ELR (cell line): Measurements from ENCODE around the gene HECW1.

ENCODE experiments used
- DNase-seq: peaks from one replicate; pipeline ENCODE4 v3.0.0-alpha.2; 2015; ENCODE audit warnings: low read depth

HECW1 gene

DNA sequence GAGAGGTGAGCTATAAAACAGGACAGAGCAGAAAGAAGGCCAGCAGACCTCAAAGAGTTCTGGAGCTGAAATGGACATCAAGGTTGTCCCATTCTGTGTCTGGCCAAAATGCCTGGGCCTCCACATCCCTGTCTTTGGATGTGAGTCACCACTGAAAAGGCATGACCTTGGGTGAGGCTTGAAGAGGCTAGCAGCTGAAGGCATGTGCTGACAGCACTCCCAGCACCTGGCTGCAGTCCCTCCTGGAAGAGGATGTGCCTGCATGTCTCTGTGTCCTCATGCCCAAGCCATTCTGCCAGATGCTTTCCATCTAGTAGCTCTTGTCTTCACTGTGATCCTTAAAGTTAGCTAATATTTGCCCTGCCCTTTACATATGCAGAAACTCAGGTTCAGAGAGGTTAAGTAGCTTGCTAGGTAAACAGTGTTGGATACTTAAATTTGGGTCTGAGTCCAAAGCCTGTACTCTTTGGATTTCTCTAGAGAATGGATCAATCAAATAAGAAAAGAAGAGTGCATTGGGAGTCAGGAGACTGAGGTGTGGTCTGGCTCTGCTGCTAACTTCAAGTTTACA is 35.8 kb downstream of the HECW1 start:
- DNase-seq, result no peak

GRCh38 chr7:43151076-43151475 is 38.6 kb downstream of the HECW1 start:
- DNase-seq, result no peak

DNA sequence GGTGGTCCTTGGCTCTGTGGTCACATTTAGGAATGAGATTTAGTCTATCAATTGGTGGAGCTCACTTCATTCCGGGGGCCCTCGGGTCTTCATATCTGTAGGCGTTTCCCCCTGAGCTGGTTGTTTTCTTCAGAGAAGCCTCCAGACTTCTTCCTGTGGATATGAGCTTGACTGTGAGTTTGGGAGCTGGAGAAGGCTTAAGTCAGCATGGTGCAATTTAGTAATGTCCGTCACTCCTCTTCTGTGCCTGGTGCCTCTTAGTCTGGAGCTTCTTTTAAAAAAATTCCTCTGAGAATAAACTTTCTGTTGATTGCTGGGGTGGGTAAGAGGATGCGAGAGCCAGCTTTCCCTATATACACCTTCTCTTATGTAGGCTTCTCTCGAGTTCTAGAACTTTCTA is 40.2 kb downstream of the HECW1 start:
- no peak for DNase-seq

GRCh38 chr7:43155636-43156035 is 43.2 kb downstream of the HECW1 start:
- DNase-seq, result no peak

DNA sequence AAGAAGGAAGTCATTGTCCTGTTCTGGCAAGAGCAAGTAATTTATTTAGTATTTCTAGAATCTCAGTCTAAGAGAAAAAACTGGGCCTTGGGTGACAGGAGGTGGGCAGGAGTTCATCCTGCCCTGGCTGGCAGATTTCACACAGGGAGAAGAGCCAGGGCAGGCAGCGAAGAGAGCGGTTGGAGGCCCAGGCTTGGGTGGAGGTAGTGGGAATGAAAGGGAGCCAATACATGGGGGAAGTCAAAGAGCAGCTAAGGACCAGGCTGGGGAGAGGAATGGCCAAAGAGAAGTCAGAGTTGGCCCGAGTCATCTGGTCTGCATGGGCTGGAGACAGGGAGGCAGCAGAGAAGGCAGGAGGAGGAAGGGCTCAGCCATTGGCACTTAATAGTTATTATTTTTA is 51.4 kb downstream of the HECW1 start:
- DNase-seq, result no peak

GRCh38 chr7:43164757-43165156 is 52.3 kb downstream of the HECW1 start:
- DNase-seq, result peak; percentile 92

DNA sequence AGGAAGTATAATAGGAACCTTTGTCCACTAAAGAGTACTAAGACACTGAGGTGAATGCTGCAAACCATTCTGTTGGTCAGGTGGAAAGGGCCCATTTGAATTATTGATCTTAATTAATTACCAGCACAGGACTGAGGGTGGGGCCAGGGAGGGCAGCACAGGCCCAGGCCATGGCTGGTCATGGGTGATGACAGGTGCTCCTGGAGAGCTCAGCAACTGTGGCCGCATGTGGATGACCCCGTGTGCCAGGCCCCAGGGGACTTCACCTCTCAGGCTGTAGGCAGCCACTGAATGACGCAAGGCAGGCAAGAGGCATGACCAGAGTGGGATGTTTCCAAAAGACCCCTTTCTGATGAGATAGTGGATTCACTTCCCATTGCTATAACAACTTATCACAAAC is 54.2 kb downstream of the HECW1 start:
- no peak for DNase-seq

- no peak for DNase-seq
Measured at GRCh38 chr7:43169076-43169475, 56.6 kb downstream of the HECW1 start.

DNA sequence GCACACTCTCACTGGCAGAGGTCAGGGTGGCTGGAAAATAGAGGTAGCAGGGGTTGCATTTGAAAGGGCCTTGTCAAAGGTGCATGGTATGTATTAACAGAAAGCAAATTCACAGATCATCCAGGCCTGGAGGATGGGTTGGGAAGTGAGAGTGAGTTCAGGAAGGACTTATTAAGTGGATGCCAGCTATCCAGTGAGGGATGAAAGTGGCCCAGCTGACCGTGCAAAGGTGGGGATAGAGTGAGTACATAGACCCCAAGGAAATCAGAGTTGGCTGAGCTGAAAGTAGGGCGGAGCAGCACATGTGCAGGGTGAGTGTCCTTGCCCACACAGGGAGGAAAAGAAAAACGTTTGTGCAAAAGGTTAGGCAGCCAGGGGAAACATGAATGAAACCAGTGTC is 58.1 kb downstream of the HECW1 start:
- no peak for DNase-seq

DNA sequence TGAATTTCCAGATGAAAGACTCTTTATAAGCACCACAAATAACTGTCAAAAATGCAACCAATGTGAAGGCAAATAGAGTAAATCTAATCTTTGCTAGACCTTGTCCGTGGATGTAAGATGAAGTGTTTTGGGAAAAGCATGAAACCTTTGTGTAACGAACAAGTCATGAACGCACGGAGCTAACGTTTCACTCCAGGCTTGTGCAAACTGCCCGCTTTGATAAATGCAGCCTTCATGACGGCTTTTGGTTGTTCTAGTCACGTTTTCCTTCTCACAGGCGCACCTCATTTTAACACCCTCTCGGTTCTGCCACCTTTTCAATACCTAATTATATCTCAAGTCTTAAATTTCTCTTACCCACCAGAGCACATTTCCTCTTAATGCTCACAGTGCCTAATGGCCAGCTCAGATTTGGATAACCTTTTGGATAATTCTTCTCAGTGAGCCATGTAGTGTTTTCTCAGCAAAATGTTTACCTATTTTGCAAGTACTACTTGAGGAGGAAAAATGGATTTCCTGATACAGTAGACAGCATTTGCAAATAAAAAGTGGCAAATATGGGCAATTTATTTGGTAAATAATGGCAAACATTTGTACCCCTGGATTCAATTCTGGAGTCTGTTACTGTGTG is 63.2 kb downstream of the HECW1 start:
- no peak for DNase-seq

GRCh38 chr7:43179393-43179792 is 66.9 kb downstream of the HECW1 start:
- DNase-seq, result no peak

DNA sequence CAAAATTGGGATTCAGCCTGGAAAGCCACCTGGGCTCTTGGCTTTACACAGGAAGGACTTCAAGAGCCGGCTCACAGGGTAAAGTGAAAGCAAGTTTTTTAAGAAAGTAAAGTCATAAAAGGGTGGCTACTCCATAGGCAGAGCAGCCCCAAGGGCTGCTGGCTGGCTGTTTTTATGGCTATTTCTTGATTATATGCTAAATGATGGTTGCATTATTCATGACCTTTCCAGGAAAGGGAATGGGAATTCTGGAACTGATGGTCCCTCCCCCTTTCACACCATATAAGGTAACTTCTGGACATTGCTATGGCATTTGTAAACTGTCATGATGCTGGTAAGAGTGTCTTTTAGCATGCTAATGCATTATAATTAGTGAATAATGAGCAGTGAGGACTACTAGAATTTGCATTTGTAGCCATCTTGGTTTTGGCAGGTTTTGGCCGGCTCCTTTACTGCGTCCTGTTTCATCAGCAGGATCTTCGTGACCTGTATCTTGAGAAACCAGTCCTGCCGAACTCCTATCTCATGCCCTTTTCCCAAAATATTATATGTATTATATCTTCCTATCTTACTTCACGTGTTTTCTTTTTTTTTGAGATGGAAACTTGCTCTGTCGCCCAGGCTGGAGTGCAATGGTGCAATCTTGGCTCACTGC is 80.5 kb downstream of the HECW1 start:
- DNase-seq, result no peak

GRCh38 chr7:43193893-43194292 is 81.4 kb downstream of the HECW1 start:
- no peak for DNase-seq

GRCh38 chr7:43195256-43195655 is 82.8 kb downstream of the HECW1 start:
- no peak for DNase-seq

- DNase-seq, result no peak
Measured at GRCh38 chr7:43195768-43196167, 83.3 kb downstream of the HECW1 start.

GRCh38 chr7:43196379-43196778 is 83.9 kb downstream of the HECW1 start:
- DNase-seq, result peak; percentile 27

DNA sequence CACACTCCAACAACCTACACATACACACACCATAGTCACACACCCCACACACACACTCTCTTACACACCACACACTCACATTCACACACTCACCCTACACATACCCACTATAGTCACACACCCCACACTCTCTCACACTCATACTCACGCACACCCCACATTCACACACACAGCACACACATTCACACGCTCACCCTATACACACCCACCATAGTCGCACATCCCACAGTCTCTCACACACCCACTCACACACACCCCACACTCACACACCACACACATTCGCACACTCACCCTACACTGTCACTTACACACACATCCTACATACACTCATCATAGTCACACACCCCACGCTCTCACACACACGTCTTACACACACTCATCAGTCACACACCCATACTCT is 85.6 kb downstream of the HECW1 start:
- no peak for DNase-seq

DNA sequence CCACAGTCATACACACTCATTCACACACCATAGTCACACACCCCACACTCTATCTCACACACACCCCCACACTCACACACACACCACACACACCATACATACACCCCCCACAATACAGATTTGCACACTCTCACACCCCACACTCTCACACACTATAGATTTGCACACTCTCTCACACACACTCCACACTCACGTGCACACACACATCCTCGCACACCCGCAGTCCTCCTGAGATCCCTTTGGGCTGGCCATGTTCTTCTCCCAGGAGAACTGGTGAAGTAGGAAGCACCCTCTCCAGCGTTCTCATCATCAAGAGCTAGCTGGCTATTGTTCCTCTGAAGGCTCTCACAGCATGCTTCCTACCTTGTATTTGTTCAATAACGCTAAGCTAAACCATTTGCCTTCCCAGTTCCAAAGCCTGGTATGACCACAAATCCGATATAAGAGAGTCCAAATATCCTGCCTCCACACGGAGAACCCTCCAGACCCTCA is 86.2 kb downstream of the HECW1 start:
- no peak for DNase-seq

DNA sequence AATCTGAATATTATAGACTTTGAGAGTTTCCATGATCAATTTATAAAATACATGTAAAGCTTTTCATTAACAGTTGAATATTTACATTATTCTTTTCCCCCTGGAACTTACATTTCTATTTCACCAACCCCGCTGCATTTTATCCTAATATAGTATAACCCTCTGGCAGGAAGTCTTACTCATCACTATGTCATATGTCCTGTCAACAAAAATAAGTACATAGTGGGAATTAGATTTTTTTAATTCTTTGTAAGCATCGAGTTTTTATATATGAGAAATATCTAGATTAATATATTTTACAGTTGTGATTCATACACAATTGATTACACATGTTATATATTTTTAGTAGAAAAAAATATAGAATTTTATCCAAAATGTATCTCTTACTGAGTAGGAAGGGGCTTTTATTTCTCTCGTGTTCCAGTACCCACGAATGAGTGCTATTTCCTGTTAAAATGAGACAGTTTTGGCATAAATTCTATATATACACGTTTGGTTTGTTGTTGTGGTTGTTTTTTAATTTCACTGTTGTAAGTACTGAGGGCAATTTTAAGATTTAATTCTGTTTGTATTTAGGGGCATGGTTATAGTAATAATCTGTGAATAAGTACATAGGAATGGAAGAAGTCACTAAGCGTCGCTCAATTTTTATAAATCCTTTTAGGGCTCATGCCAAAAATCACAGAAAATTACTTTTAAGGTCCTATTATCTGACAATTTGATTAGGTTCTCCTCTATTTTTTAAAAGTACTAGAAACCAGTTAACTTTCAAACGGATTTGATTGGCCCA is 87.1 kb downstream of the HECW1 start:
- DNase-seq, result peak; percentile 65

DNA sequence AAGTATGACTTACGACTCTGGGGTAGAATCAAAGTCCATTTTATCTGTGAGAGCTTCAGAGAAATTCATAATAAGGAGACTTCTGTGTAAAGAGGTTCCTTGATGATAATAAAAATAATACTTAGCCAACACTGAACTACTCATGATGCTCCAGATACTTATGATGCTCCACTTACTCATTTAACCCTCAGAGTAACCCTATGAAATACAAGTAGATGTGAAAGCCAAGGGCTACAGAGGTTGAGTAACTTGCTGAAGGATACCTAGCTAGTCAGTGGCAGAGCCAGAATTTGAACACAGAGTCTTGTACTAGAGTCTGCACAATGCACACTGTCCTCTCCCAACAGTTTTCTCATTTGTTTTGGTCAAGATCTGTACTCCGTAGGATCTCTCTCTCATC is 89.5 kb downstream of the HECW1 start:
- peak; percentile 44 for DNase-seq

DNA sequence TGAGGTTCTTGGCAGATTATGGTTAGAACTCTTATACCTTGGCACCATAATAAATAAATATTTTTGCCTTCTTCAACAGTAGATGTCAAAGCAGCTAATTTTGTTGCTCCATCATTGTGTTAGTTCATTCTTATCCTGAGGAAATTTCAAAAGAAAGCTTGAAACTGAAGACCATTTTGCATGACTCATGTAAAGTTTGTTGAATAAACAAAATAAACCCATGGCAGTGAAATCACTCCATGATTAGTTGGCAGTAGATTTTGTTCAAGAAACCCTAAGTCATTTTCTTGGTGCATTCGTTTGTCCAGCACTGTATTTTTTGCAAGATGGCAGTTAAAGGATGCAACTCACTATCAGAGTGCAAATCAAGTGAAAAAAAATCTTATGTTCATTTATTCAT is 91.6 kb downstream of the HECW1 start:
- peak; percentile 35 for DNase-seq

GRCh38 chr7:43205171-43205795 is 92.8 kb downstream of the HECW1 start:
- no peak for DNase-seq
